Esophagus squamous epithelium (tissue), 5 donors: ENCODE measurements around the gene TAF13. TPM values are rescaled to one million over a fixed set of nuclear protein-coding genes. Genes with fewer than 3 reads are reported as not detected.

Source experiments
- DNase-seq: peaks from one replicate; lab custom pipeline; 2025; lab: John Stamatoyannopoulos, UW
- H3K27ac ChIP-seq, 4 donors: fragments of 200-600 bp; sonication (generic); one replicate each; pipeline ENCODE4 v1.5.1; 2016 to 2019; ENCODE audit warnings: mild to moderate bottlenecking in 1 of 4
- H3K27me3 ChIP-seq, 4 donors: fragments of 200-600 bp; sonication (generic); 1 replicate in 3 of 4; 2 replicates in 1 of 4; pipeline versions ENCODE4 v1.5.1 to v1.6.0; 2017 to 2021; ENCODE audit warnings: antibody characterized with exemption in 1 of 4
- H3K36me3 ChIP-seq, 3 donors: fragments of 200-600 bp; sonication (generic); one replicate each; pipeline ENCODE4 v1.5.1; 2016 to 2019
- H3K4me1 ChIP-seq, 3 donors: fragments of 200-600 bp; sonication (generic); one replicate each; pipeline ENCODE4 v1.5.1; 2017 to 2019
- H3K4me3 ChIP-seq, 4 donors: fragments of 200-600 bp; sonication (generic); 1 replicate in 3 of 4; 2 replicates in 1 of 4; pipeline ENCODE4 v1.5.1; 2016 to 2019; ENCODE audit warnings: mild to moderate bottlenecking in 2 of 4, moderate library complexity in 1 of 4
- H3K9me3 ChIP-seq, 3 donors: fragments of 200-600 bp; sonication (generic); one replicate each; pipeline ENCODE4 v1.5.1; 2016 to 2019
- POLR2A ChIP-seq, 4 donors: fragments of 450-650 bp; IDR thresholded peaks; one replicate each; pipeline ENCODE4 v1.6.1; 2017; ENCODE audit warnings: antibody characterized with exemption in 4 of 4, mild to moderate bottlenecking in 4 of 4, moderate library complexity in 3 of 4
- WGBS, 2 donors: methylation state at CpG; one replicate each; pipeline ENCODE4 v1.1.5; 2018; 5-methylcytosine and 5-hydroxymethylcytosine counted together
- intact Hi-C: fragments of 100-400 bp; cut with DNase I; formaldehyde crosslinking; loops from one replicate; pipeline ENCODE4 v1.15.0; 2022
- total RNA-seq, 4 donors: library from RNA; depleted of rRNA; stranded (reverse); fragments of >200 nt; gene quantifications; one replicate each; pipeline ENCODE4 v1.1.0, GENCODE V29; 2016
- TF ChIP-seq, protein P1 (sequence below), 6 experiments: fragments of 450-650 bp in 4 of 6; fragments of 200-600 bp in 2 of 6; sonication (generic) in 2 of 6; IDR thresholded peaks; one replicate each; pipeline ENCODE4 v1.5.1; 2016 to 2019; ENCODE audit warnings: antibody characterized with exemption in 6 of 6, mild to moderate bottlenecking in 4 of 6, moderate library complexity in 4 of 6
- donor health status: DM: yes; HTN: yes; CAD: no.

Gene TAF13
- total RNA-seq, 4 donors from 2014 or later, result 35.3 to 71.2 (median 43.4) TPM

DNA sequence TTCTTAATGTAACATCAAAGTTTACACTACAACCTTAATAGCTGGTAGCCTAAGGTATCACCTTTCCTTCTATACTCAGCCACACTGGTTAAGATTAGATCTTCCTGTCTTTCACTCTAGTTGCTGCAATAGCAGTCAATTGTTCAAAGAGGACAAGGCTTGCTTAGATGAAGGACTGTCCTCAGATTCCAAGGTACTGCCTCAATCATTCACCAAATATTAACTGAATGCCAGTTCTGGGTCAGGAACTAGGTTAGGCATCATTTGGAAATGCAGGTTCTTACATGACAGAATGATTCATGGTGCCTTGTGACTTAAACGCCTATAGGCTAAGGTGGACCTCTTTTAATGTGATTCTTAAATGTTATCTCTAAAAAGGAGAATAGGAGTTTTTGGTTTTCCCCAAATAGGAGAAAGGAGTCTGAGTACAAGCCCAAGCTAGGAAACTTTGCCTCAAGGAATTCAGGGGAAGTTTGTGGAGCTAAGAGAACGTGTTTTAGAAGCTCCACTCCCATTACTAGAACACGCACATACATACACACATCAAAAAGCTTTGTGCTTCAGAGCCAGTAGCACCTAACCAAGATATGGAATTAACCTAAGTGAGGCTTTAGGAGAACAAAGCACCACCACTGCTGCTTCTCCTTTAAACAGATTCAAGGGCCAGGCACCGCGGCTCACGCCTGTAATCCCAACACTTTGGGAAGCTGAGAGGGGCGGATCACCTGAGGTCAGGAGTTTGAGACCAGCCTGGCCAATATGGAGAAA lies 25.4 kb downstream of the TAF13 start:
- Histone ChIP-seq H3K36me3 (no peaks in the 10 kb centered on the region), H3K27me3 (no peaks in the 10 kb centered on the region), H3K4me3 (peak overlapping the region in 2 of 4 donors; percentile 9 to 32), H3K4me1 (peaks cover 0 to 52% (median 10%) of the 10 kb centered on the region in 3 donors), H3K27ac (peak overlapping the region; percentile 69 to 90 (median 80)), H3K9me3 (no peaks in the 10 kb centered on the region)
- TF ChIP-seq, protein P1, sequence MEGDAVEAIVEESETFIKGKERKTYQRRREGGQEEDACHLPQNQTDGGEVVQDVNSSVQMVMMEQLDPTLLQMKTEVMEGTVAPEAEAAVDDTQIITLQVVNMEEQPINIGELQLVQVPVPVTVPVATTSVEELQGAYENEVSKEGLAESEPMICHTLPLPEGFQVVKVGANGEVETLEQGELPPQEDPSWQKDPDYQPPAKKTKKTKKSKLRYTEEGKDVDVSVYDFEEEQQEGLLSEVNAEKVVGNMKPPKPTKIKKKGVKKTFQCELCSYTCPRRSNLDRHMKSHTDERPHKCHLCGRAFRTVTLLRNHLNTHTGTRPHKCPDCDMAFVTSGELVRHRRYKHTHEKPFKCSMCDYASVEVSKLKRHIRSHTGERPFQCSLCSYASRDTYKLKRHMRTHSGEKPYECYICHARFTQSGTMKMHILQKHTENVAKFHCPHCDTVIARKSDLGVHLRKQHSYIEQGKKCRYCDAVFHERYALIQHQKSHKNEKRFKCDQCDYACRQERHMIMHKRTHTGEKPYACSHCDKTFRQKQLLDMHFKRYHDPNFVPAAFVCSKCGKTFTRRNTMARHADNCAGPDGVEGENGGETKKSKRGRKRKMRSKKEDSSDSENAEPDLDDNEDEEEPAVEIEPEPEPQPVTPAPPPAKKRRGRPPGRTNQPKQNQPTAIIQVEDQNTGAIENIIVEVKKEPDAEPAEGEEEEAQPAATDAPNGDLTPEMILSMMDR (IDR thresholded peaks at IDR 0.05), result no peak
- TF ChIP-seq POLR2A (IDR thresholded peaks at IDR 0.05), result no peak
- DNase-seq, result no peak
- intact Hi-C loops, result no loop called here
- WGBS, 2 donors, result 45 to 50% methylated on average over 4 to 6 of the region's 7 CpGs

DNA sequence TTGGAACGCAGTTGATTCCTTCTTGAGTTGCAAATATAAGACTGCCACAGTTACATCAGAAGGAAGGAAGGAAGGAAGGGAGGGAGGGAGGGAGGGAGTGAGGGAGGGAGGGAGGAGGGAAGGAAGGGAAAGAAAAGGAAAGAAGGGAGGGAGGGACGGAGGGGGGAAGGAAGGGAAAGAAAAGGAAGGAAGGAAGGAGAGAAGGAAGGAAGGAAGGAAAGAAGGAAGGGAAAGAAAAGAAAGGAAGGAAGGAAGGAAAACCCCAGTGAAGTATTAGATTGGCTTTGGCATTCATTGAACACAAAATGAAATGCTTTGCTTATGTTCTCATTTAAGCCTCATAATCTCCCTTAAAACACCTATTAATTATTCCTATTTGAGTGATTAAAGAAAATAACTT lies 27.5 kb downstream of the TAF13 start:
- WGBS, 2 donors, result 23 to 40% methylated on average over 2 of the region's 2 CpGs
- intact Hi-C loops, result loop anchor here (10.0 kb wide), 1 partner anchor 46 kb away; the partner anchor contains the start of gene TMEM167B
- Histone ChIP-seq H3K36me3 (no peaks in the 10 kb centered on the region), H3K27me3 (no peaks in the 10 kb centered on the region), H3K4me1 (peaks cover 0 to 52% (median 10%) of the 10 kb centered on the region in 3 donors), H3K27ac (no peak overlapping the region), H3K9me3 (no peaks in the 10 kb centered on the region), H3K4me3 (no peak overlapping the region)
- TF ChIP-seq, protein P1 (IDR thresholded peaks at IDR 0.05), result no peak
- no peak for TF ChIP-seq POLR2A (IDR thresholded peaks at IDR 0.05)
- DNase-seq, result no peak

DNA sequence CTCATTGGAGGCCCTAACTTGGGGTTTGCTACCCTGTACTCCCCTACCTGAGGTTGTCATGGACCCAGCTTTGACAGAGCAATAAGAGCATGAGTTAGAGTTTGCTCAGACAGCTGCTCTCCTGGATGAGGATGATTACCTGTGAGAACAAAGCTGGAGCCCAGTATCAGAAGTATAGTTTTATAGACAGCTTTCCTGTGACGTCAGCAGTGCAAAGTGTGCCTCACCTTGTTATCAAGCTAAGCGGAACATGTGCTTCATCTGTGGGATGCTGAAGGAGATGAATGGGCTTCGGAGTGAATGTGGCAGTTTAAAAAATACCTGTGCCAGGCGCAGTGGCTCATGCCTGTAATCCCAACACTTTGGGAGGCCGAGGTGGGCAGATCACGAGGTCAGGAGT lies 28.5 kb downstream of the TAF13 start:
- intact Hi-C loops, result loop anchor here (10.0 kb wide), 1 partner anchor 47 kb away; the partner anchor contains the start of gene TMEM167B
- Histone ChIP-seq H3K27ac (peak overlapping the region; percentile 29 to 72 (median 52)), H3K4me1 (peaks cover 0 to 59% (median 10%) of the 10 kb centered on the region in 3 donors), H3K27me3 (no peaks in the 10 kb centered on the region), H3K4me3 (no peak overlapping the region), H3K9me3 (no peaks in the 10 kb centered on the region), H3K36me3 (no peaks in the 10 kb centered on the region)
- DNase-seq, result no peak
- WGBS, 2 donors, result 80 to 84% methylated on average over 4 to 6 of the region's 6 CpGs
- TF ChIP-seq POLR2A (IDR thresholded peaks at IDR 0.05), result no peak
- TF ChIP-seq, protein P1 (IDR thresholded peaks at IDR 0.05), result no peak

DNA sequence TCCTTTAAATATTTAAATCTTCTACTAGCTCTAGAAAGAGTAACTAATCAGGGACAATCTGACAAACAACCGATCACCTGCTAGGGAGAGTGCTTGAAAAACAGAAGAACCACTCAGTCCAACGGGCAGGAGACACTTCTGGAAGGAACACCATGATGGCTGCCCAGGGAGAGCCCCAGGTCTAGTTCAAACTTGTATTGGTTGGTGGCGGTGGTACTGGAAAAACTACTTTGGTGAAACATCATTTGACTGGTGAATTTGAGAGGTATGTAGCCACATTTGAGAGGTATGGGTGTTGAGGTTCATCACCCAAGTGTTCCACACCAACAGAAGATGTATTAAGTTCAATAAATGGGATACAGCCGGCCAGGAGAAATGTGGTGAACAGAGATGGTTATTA lies 29.1 kb downstream of the TAF13 start:
- Histone ChIP-seq H3K27me3 (no peaks in the 10 kb centered on the region), H3K36me3 (no peaks in the 10 kb centered on the region), H3K4me3 (no peak overlapping the region), H3K4me1 (peaks cover 0 to 60% (median 10%) of the 10 kb centered on the region in 3 donors), H3K9me3 (no peaks in the 10 kb centered on the region), H3K27ac (peak overlapping the region; percentile 29 to 72 (median 52))
- DNase-seq, result no peak
- WGBS, 2 donors, result 36 to 40% methylated on average over 3 to 4 of the region's 4 CpGs
- TF ChIP-seq, protein P1 (IDR thresholded peaks at IDR 0.05), result no peak
- TF ChIP-seq POLR2A (IDR thresholded peaks at IDR 0.05), result no peak
- intact Hi-C loops, result loop anchor here (10.0 kb wide), 1 partner anchor 48 kb away; the partner anchor contains the start of gene TMEM167B

DNA sequence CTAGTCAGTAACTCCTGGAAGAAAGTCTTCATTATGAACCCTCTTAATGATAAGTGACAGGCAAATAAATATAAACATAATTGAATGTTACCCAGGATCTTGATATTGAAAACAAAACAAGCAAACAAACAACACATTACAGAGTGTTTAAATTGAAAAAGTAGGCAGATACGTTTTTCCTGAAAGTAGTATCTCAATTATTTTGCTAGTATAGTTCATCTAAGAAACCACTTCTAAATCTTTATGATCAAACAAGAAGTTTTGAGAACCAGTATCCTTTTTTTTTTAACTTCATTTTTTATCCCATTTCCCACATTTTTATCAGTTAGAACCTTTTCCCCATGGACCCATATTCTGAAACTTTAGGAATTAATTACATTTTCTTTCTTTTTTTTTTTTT lies 30.2 kb downstream of the TAF13 start:
- WGBS, 2 donors, result 66 to 73% methylated on average over 1 of the region's 1 CpG
- Histone ChIP-seq H3K4me1 (peaks cover 3 to 54% (median 11%) of the 10 kb centered on the region in 3 donors), H3K9me3 (no peaks in the 10 kb centered on the region), H3K27ac (no peak overlapping the region), H3K36me3 (no peaks in the 10 kb centered on the region), H3K4me3 (no peak overlapping the region), H3K27me3 (no peaks in the 10 kb centered on the region)
- no peak for TF ChIP-seq POLR2A (IDR thresholded peaks at IDR 0.05)
- TF ChIP-seq, protein P1 (IDR thresholded peaks at IDR 0.05), result no peak
- intact Hi-C loops, result loop anchor here (10.0 kb wide), 1 partner anchor 49 kb away; the partner anchor contains the start of gene TMEM167B
- DNase-seq, result no peak
